ENCODE data around the gene ATP6V1C2. TPM values are rescaled to one million over a fixed set of nuclear protein-coding genes. Genes with fewer than 3 reads are reported as not detected.

ATP6V1C2 gene
- total RNA-seq, 5 donors from 2014 or later (not counting 1 experiment from before 2014, with no cell fraction given) = 0.36 TPM; not detected in 4

DNA sequence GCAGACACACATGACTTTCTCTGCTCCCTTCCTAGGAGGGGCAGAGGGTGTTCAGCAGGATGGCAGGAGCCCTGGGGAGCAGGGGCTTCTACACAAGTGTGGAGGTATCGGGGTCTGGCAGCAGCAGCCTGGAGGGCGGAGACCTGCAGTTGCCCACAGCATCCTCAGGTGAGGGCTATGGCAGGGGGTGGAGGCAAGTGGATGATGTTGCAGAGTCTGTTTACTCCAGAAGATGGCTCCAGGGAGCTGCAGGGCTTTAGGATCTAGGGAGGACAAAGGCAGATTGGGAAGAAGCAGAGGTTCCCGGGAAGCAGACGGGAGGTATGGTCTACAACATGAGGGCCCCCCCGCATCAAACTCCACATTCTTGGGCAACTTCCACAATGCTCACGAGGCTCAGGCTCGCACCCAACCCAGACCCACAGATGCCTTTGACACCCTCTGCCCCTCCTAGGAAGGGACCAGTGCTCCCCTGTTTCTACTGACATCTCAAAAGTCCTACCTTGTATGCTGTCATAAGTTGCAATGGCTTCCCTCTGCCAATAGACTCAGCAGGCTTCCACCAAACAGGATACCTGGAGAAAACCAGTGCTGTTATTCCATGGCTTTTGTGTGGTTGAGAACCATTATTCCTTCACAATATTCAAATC, 12.0 kb upstream of the ATP6V1C2 start:
- no peak for ATAC-seq (replicated peaks in 1 of 4)
- no peak for DNase-seq
- 45% methylated on average over 6 of the region's 7 CpGs for WGBS (ENCODE audit: insufficient coverage)
- Mint-ChIP-seq H3K36me3 (no peaks in the 10 kb centered on the region), H3K4me3 (no peak overlapping the region), H3K27ac (no peak overlapping the region), H3K9me3 (no peaks in the 10 kb centered on the region), H3K4me1 (peaks cover 8 to 13% (median 8%) of the 10 kb centered on the region in 3 donors), H3K27me3 (peaks cover 37 to 39% of the 10 kb centered on the region in 2 donors)
- H3K27ac ChIP-seq (ENCODE audit: low read length) = no peak overlapping the region
- H3K36me3 ChIP-seq (ENCODE audit: control insufficient read depth in 2 of 2, extremely low read depth in 1 of 2, insufficient read depth in 1 of 2, low read length in 1 of 2) = no peaks in the 10 kb centered on the region
- H3K9me3 ChIP-seq = no peaks in the 10 kb centered on the region
- H3K4me1 ChIP-seq (ENCODE audit: control insufficient read depth in 1 of 2, extremely low read depth in 1 of 2, insufficient read depth in 2 of 2, low read length in 2 of 2) = peaks cover 0 to 6% of the 10 kb centered on the region in 2 experiments
- H3K27me3 ChIP-seq (replicated peaks in 1 of 2; ENCODE audit: control insufficient read depth in 2 of 2, extremely low read depth in 1 of 2, insufficient read depth in 2 of 2, low read length in 1 of 2) = peaks cover 0 to 42% of the 10 kb centered on the region in 2 experiments
- POLR2A ChIA-PET = no interaction called here
- H3K4me3 ChIP-seq (ENCODE audit: control insufficient read depth in 1 of 2, extremely low read depth in 1 of 2, low read length in 1 of 2) = no peak overlapping the region
- CTCF ChIA-PET = no interaction called here

DNA sequence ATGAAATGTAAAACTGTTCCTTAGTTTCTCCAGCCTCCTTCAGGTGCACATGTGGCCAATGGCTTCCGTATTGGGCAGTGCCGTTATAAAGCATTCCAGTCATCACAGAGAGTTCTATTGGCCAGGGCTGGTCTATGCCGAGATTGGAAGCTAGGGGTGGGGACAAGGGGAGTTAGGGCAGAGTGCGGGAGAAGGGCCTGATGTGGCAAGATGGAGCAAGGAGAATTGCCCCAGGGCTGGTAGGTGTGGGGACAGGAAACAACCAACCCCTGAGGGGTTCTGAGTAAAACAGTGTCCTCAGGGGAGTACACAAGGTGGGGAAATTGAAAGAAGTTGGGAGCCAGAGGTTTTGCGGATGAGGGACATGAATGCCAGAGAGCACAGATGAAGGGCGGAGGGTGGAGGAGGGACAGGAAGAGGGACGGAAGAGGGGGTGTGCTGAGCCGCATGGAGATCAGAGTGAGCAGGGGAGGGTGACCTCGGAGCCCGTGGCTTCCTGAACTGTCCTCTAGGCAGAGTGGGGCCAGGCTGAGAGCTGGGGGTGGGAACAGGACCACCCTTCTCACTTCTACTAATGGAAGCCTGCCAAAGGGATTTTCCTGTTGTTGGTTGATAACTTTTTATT, 9.1 kb upstream of the ATP6V1C2 start:
- Histone ChIP-seq H3K36me3 (ENCODE audit: control insufficient read depth in 2 of 2, extremely low read depth in 1 of 2, insufficient read depth in 1 of 2, low read length in 1 of 2) (no peaks in the 10 kb centered on the region), H3K27ac (ENCODE audit: low read length) (no peak overlapping the region), H3K4me1 (ENCODE audit: control insufficient read depth in 1 of 2, extremely low read depth in 1 of 2, insufficient read depth in 2 of 2, low read length in 2 of 2) (peaks cover 0 to 6% of the 10 kb centered on the region in 2 experiments), H3K27me3 (replicated peaks in 1 of 2; ENCODE audit: control insufficient read depth in 2 of 2, extremely low read depth in 1 of 2, insufficient read depth in 2 of 2, low read length in 1 of 2) (peaks cover 2 to 37% of the 10 kb centered on the region in 2 experiments), H3K4me3 (ENCODE audit: control insufficient read depth in 1 of 2, extremely low read depth in 1 of 2, low read length in 1 of 2) (no peak overlapping the region), H3K9me3 (no peaks in the 10 kb centered on the region)
- Mint-ChIP-seq H3K4me1 (peaks cover 8 to 13% (median 8%) of the 10 kb centered on the region in 3 donors), H3K27ac (no peak overlapping the region), H3K27me3 (peaks cover 33 to 39% of the 10 kb centered on the region in 2 donors), H3K9me3 (no peaks in the 10 kb centered on the region), H3K36me3 (no peaks in the 10 kb centered on the region), H3K4me3 (peak overlapping the region in 1 of 3 donors; percentile 38)
- DNase-seq = no peak
- ChIA-PET CTCF (no interaction called here), POLR2A (no interaction called here)
- WGBS (ENCODE audit: insufficient coverage) = 46% methylated on average over 7 of the region's 10 CpGs
- peak; percentile 55 to 70 (median 58) for ATAC-seq (replicated peaks in 1 of 4)

DNA sequence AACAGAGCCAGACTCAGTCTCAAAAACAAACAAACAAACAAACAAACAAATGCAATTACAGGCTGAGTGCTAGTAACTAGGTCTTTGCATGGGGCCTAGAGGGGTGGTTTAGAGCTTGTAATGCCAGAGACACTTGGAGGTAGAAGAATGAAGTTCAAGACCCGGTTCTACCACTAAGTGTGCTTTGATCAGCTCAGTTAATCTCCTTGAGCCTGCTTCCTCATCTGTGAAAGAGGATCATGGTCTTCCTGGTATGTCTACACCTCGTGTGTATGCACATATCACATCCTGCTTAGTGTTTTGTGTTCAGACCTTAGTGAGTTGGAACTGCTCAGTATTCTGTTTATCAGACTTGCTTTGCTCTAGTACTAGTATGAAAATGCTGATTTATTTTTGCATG, 4.8 kb upstream of the ATP6V1C2 start:
- H3K27ac Mint-ChIP-seq = no peak overlapping the region
- DNase-seq (no peak), ATAC-seq (replicated peaks in 1 of 4) (no peak)
- H3K36me3 ChIP-seq (ENCODE audit: control insufficient read depth in 2 of 2, extremely low read depth in 1 of 2, insufficient read depth in 1 of 2, low read length in 1 of 2) = no peaks in the 10 kb centered on the region
- ChIA-PET CTCF (no interaction called here), POLR2A (no interaction called here)
- no peak overlapping the region for H3K4me3 Mint-ChIP-seq
- H3K9me3 ChIP-seq = no peaks in the 10 kb centered on the region
- H3K27ac ChIP-seq (ENCODE audit: low read length) = no peak overlapping the region
- no peaks in the 10 kb centered on the region for H3K36me3 Mint-ChIP-seq
- WGBS (ENCODE audit: insufficient coverage) = 13% methylated on average over 1 of the region's 2 CpGs
- H3K27me3 Mint-ChIP-seq = peaks cover 22 to 33% of the 10 kb centered on the region in 2 donors
- H3K9me3 Mint-ChIP-seq = no peaks in the 10 kb centered on the region
- no peak overlapping the region for H3K4me3 ChIP-seq (ENCODE audit: control insufficient read depth in 1 of 2, extremely low read depth in 1 of 2, low read length in 1 of 2)
- peaks cover 8 to 17% (median 12%) of the 10 kb centered on the region in 3 donors for H3K4me1 Mint-ChIP-seq
- H3K4me1 ChIP-seq (ENCODE audit: control insufficient read depth in 1 of 2, extremely low read depth in 1 of 2, insufficient read depth in 2 of 2, low read length in 2 of 2) = peaks cover 0 to 9% of the 10 kb centered on the region in 2 experiments
- H3K27me3 ChIP-seq (replicated peaks in 1 of 2; ENCODE audit: control insufficient read depth in 2 of 2, extremely low read depth in 1 of 2, insufficient read depth in 2 of 2, low read length in 1 of 2) = peaks cover 5 to 31% of the 10 kb centered on the region in 2 experiments

DNA sequence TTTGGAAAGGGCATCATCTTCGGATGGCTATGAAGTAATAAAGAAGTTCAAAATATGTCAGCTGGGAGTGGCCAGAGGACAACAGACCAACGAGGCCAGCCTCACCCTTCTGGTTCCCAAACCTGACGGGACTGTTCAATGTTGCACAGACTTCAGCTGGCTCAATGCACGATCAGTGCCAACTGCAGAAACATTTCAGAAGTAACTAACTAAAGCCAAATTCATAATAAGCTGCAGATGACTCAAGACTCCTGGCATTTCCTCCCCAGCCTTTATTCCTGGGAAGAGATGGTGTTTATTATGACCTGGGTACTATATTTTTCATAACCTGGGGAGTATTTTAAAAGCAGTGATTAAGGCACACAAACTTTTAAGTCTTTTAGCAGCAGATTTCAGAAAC, 3.8 kb upstream of the ATP6V1C2 start:
- no peaks in the 10 kb centered on the region for H3K9me3 ChIP-seq
- POLR2A ChIA-PET = no interaction called here
- CTCF ChIA-PET = no interaction called here
- H3K27me3 ChIP-seq (replicated peaks in 1 of 2; ENCODE audit: control insufficient read depth in 2 of 2, extremely low read depth in 1 of 2, insufficient read depth in 2 of 2, low read length in 1 of 2) = peaks cover 8 to 33% of the 10 kb centered on the region in 2 experiments
- 73% methylated on average over 3 of the region's 4 CpGs for WGBS (ENCODE audit: insufficient coverage)
- Mint-ChIP-seq H3K27ac (no peak overlapping the region), H3K4me1 (peaks cover under 1 to 21% (median 16%) of the 10 kb centered on the region in 3 donors), H3K27me3 (peaks cover 28 to 34% of the 10 kb centered on the region in 2 donors), H3K9me3 (no peaks in the 10 kb centered on the region), H3K36me3 (no peaks in the 10 kb centered on the region), H3K4me3 (no peak overlapping the region)
- H3K4me1 ChIP-seq (ENCODE audit: control insufficient read depth in 1 of 2, extremely low read depth in 1 of 2, insufficient read depth in 2 of 2, low read length in 2 of 2) = peaks cover 0 to 14% of the 10 kb centered on the region in 2 experiments
- ATAC-seq (replicated peaks in 1 of 4) = no peak
- no peak for DNase-seq
- no peak overlapping the region for H3K27ac ChIP-seq (ENCODE audit: low read length)
- no peaks in the 10 kb centered on the region for H3K36me3 ChIP-seq (ENCODE audit: control insufficient read depth in 2 of 2, extremely low read depth in 1 of 2, insufficient read depth in 1 of 2, low read length in 1 of 2)
- no peak overlapping the region for H3K4me3 ChIP-seq (ENCODE audit: control insufficient read depth in 1 of 2, extremely low read depth in 1 of 2, low read length in 1 of 2)

- Histone ChIP-seq H3K9me3 (no peaks in the 10 kb centered on the region), H3K4me1 (ENCODE audit: control insufficient read depth in 1 of 2, extremely low read depth in 1 of 2, insufficient read depth in 2 of 2, low read length in 2 of 2) (peaks cover 0 to 13% of the 10 kb centered on the region in 2 experiments), H3K27me3 (replicated peaks in 1 of 2; ENCODE audit: control insufficient read depth in 2 of 2, extremely low read depth in 1 of 2, insufficient read depth in 2 of 2, low read length in 1 of 2) (peaks cover 6 to 45% of the 10 kb centered on the region in 2 experiments), H3K27ac (ENCODE audit: low read length) (no peak overlapping the region), H3K4me3 (ENCODE audit: control insufficient read depth in 1 of 2, extremely low read depth in 1 of 2, low read length in 1 of 2) (no peak overlapping the region), H3K36me3 (ENCODE audit: control insufficient read depth in 2 of 2, extremely low read depth in 1 of 2, insufficient read depth in 1 of 2, low read length in 1 of 2) (no peaks in the 10 kb centered on the region)
- POLR2A ChIA-PET = no interaction called here
- ATAC-seq (replicated peaks in 1 of 4) = no peak
- no peak for DNase-seq
- Mint-ChIP-seq H3K27ac (no peak overlapping the region), H3K27me3 (peaks cover 44 to 51% of the 10 kb centered on the region in 2 donors), H3K4me1 (peaks cover 0 to 18% (median 16%) of the 10 kb centered on the region in 3 donors), H3K9me3 (no peaks in the 10 kb centered on the region), H3K4me3 (peak overlapping the region in 2 of 3 donors; percentile 59), H3K36me3 (no peaks in the 10 kb centered on the region)
- 87% methylated on average over 6 of the region's 7 CpGs for WGBS (ENCODE audit: insufficient coverage)
- CTCF ChIA-PET = no interaction called here
These were observed 1.1 kb upstream of the ATP6V1C2 start for GRCh38 chr2:10720306-10720705.

DNA sequence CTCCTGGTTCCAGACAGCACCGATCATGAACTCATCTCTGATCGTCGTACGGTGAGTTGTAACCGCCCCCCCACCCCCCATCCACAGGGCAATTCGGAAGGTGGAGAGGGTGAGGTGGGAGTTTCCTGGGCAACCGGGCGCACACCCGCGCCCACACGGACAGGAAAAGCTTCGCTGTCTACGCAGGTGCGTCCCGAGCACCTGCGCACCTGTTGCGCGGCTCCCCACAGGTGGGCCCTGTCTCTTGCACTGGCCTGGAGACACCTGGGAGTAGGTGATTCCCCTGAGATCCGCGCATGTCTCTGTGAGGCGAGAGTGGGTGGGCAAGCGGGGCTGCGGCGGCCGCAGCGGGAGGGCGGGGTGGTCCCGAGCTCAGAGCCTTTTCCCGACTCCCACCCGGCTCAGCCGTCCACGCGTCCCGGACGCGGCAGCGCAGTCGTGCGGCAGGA, 459 bp upstream of the ATP6V1C2 start:
- ChIA-PET POLR2A (no interaction called here), CTCF (no interaction called here)
- peak in 2 of 4 experiments; percentile 16 to 51 for ATAC-seq (replicated peaks in 1 of 4)
- Mint-ChIP-seq H3K4me1 (peaks cover 0 to 18% (median 16%) of the 10 kb centered on the region in 3 donors), H3K9me3 (no peaks in the 10 kb centered on the region), H3K36me3 (no peaks in the 10 kb centered on the region), H3K4me3 (peak overlapping the region; percentile 15 to 59 (median 59)), H3K27ac (no peak overlapping the region), H3K27me3 (peaks cover 44 to 51% of the 10 kb centered on the region in 2 donors)
- peaks cover 0 to 13% of the 10 kb centered on the region in 2 experiments for H3K4me1 ChIP-seq (ENCODE audit: control insufficient read depth in 1 of 2, extremely low read depth in 1 of 2, insufficient read depth in 2 of 2, low read length in 2 of 2)
- no peaks in the 10 kb centered on the region for H3K9me3 ChIP-seq
- WGBS (ENCODE audit: insufficient coverage) = 5% methylated on average over 25 of the region's 39 CpGs
- no peak overlapping the region for H3K4me3 ChIP-seq (ENCODE audit: control insufficient read depth in 1 of 2, extremely low read depth in 1 of 2, low read length in 1 of 2)
- peaks cover 6 to 50% of the 10 kb centered on the region in 2 experiments for H3K27me3 ChIP-seq (replicated peaks in 1 of 2; ENCODE audit: control insufficient read depth in 2 of 2, extremely low read depth in 1 of 2, insufficient read depth in 2 of 2, low read length in 1 of 2)
- no peaks in the 10 kb centered on the region for H3K36me3 ChIP-seq (ENCODE audit: control insufficient read depth in 2 of 2, extremely low read depth in 1 of 2, insufficient read depth in 1 of 2, low read length in 1 of 2)
- DNase-seq = peak in 1 of 35 experiments; percentile 3
- H3K27ac ChIP-seq (ENCODE audit: low read length) = no peak overlapping the region

Data from T-cell (primary cell).